NCI-H226 (cell line): ENCODE results near the gene TMSB4X.
A peak's percentile ranks its signal among the peaks of the same experiment; 100 is the strongest.
"Not testable (repeated sequence)": the region's sequence is repeated elsewhere in the genome, so short reads cannot be mapped to it uniquely, and the experiment has no call there.

Source experiments
- DNase-seq: peaks from one replicate; pipeline ENCODE4 v3.0.0-alpha.2; 2015

The TMSB4X gene

DNA sequence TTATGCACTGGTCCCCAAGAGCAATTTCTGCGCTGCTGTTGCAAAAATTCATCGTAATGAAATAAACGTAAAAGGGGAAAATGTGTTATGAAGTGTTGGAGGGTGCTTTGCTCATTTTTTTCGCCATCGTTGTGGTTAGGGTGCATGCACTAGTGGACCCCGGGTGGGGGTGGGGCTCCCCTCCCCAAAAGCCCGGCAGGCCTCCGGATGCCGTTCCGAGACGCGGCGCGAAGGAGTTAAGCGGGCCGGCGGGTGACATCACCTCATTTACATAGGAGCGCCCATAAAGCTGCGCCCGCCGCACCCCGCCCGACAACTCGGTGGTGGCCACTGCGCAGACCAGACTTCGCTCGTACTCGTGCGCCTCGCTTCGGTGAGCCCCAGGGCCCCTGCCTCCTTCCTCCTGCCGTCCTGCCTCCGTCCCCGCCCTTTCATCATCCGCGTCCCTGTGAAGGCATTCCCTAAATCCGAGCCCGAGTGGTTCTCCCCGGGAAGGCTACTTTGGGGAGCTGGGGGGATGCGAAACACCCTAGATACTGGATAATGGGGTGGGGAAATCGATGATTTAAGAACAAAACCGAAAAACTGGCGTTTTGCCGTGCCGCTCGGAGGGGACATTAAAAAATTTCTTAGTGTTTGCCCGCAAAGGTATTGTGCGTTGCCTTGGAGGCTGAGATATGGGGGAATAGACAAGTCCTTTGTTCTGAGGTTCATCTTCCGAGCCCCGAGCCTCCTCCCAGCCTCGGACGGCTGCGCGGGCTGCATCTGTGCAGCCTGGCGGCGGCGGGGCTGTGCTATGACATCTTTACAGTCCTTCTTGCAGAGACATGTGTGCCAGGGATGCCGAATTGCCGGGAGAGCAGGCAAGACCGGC is at the start of gene TMSB4X:
Gene TMSB4X, plus strand, starts transcription at position 315 of the 874 bp plus-strand sequence.
- DNase-seq = peak; percentile 67

DNA sequence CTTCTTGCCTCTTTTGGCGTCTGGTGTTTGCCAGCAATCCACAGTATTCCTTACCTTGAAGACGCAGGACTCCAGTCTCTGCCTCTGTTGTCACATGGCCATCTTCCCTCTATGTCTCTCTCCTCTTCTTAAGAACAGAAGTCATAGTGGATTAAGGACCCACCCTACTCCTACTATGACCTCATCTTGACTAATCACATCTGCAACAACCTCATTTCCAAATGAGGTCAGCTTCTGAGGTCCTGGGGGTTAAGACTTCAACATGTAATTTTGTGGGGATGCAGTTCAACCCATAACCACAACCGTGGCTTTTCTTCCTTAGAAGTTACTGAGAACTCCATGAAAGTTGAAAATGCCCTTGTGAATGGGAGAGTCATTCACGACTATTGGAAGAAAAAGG is 45.2 kb upstream of the TMSB4X start:
- DNase-seq = no peak

DNA sequence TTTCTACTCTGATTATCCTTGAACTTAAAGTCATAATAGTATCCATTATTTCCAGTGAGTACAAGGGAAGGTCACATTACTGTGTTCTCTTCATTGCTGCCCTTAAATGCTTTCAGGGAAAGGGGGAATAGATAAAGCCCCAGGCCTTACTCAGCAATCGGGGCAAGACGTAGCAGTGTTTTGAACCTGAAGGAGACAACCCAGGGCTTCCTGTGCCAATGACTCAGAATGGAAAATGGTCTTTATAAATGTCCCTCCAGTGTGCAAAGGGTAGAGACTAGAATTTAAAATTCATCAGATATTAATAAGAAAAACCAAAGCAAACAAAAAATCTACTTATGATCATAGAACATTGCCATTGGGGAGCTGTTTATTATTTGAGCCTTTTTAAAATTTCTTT is 44.8 kb upstream of the TMSB4X start:
- no peak for DNase-seq

DNA sequence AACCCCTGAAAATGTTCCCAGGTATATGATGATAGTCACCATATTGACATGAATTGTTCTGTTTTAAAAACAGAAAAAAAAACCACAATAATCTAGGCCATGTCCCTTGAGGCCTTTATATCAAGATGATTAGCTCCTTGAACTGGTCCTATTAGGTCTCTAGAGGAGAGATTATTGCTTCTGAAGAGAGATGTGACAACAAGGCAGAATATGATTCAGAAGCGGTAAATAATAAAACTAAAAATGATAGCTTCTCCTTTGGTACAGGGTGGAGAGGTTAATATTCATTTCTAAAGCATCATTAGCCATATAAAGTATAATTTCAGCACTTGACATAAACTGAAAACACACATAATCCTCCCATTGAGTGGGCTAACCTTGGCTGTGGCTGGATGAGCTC is 42.7 kb upstream of the TMSB4X start:
- no peak for DNase-seq

DNA sequence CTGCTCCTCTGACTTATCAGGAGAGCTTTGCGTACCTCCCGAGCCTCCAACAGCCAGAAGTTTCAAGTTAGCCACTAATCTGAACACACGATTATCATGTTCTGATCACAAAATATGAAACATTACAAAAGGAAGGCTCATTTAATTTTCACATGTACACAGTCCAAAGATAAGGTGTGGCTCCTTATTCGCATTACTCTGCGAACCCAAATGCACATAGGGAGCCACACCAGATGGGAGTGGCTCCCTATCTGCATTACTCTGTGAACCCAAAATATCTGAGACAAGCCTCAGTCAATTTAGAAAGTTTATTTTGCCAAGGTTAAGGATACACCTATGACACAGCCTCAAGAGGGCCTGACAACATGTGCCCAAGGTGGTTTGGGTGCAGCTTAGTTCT is 40.1 kb upstream of the TMSB4X start:
- DNase-seq = no peak

DNA sequence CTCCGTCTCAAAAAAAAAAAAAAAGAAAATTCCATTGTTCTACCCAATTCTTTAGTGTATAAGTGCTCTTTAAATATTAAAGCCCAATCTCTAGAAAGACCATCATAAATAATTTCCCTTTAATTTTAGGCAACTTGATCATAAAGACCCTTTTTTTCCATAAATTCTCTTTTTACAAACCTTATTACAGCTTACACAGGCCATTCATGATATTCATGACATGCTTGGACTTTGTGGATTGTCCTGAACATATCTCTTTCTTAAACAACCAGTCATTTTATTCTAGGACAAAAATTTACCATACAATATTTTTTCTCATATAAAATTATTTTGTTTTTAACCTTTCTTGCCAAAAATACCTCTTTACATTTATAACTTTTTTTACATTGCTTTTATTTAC is 38.0 kb upstream of the TMSB4X start:
- no peak for DNase-seq

DNA sequence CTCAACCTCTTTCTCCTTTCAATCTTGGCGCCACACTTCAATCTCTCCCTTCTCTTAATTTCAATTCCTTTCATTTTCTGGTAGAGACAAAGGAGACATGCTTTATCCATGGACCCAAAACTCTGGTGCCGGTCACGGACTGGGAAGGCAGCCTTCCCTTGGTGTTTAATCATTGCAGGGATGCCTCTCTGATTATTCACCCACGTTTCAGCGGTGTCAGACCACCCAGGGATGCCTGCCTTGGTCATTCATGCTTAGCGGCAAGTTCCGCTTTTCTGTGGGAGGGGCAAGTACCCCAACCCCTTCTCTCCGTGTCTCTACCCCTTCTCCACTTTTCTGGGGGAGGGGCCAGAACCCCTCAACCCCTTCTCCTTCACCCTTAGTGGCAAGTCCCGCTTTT is 34.4 kb upstream of the TMSB4X start:
- not testable (repeated sequence) for DNase-seq

DNA sequence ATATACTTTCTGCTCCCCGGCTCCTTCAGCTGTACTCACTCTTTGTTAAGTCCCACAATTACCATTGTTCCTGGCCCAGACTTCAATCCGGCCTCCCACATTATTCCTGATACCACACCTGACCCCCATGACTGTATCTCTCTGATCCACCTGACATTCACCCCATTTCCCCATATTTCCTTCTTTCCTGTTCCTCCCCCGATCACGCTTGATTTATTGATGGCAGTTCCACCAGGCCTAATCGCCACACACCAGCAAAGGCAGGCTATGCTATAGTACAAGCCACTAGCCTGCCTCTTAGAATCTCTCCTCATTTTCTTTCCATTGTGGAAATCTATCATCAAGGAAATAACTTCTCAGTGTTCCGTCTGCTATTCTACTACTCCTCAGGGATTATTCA is 31.3 kb upstream of the TMSB4X start:
- DNase-seq = not testable (repeated sequence)

DNA sequence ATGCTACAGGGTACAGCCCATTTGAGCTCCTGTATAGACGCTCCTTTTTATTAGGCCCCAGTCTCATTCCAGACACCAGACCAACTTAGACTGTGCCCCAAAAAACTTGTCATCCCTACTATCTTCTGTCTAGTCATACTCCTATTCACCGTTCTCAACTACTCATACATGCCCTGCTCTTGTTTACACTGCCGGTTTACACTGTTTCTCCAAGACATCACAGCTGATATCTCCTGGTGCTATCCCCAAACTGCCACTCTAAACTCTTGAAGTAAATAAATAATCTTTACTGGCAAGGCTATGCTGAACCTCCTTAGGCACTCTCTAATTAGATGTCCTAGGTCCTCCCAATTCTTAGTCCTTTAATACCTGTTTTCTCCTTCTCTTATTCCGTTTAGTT is 30.5 kb upstream of the TMSB4X start:
- not testable (repeated sequence) for DNase-seq

DNA sequence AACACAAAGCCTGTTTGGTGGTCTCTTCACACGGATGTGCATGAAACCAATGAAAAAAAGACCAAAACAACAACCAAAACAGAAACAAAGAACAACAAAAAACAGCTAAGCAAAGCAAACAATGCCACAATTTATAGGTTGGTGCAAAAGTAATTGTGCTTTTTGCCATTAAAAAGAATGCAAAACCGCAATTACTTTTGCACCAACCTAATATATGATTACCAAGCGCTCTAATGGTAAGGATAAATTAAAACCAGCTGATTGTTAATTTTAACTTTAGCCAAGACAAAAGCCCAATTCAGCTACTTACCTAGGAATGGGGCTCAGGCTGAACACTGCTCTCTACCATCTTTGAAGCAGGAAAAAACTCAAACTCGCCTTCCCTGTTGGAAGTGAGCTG is 29.4 kb upstream of the TMSB4X start:
- no peak for DNase-seq

DNA sequence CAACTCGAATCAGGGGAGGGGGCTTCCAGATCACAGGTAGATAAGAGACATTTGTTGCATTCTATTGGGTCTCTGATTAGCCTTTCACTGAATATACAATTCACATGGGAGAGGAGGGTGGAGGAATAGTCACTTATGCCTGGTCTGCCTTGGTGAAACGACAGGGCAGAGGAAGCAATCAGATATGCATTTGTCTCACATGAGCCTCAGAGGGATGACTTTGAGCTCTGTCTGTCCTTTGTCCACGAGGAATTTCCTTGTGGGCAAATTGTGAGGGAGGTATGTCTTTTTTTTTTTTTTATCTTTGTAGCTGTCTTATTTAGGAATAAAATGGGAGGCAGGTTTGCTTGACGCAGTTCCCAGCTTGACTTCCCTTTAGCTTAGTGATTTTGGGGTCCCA is 28.5 kb upstream of the TMSB4X start:
- no peak for DNase-seq

DNA sequence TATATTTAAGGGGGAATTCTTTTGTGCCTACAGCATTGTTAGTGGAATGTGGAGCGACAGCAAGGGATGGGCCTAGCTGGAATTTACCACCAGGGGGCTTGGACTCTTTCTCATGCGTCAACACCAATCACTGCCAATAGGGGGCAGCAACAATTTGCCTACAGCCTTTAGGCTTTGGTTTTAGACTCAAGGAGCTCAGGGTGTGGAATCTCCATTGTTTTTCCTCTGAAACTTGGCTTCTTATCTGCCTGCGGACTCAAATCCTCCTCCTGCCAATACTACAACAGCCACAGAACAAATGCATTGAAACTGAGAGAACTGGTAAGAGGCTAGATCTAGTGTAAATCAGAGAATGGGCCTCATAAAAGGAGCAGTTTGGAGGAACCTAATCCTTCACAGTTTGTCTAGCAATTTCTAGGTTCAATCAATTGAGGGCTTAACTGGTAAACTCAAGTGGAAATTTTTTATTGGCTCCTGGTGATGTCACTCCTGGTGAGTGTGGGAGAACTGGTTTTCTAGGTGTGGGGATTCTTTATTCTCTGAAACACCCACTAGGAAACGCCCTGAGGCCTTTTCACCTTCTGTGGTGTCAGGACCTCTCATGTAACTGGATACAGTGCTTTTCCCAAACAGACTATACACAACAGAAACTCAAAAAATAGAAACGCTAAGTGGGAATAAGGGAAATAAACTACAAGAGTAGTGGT is 27.9 kb upstream of the TMSB4X start:
- peak; percentile 51 for DNase-seq

DNA sequence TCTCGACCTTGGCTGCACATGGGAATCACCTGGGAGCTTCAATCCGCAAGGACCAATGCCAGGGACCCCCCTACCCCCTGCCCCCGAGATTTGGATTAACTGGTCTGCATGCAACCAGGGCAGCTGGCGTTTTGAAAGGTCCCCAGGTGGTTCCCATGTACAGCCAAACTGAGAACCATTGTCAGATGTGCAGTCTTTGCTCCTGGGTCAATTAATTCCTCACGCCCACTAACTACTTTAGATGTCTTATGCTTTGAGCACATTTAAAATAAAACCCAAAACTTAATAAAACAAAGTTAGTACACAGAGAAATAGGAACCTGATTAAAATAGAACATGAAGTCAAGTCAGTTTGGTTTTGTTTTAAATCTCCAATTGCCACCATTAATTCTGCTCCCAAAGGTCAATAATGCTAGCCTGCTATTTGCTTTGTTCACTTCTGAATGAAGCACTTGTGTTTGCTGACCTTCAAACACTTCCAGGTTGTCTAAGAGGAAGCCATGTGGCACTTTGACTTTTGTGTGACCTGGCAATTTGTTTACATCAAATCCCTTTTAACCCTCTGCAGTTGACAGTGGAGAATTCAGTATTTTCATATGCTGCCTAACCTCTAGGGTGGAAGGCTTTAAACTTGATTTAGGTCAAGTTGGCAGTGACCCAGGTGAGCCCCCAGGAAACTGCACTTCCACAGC is 27.2 kb upstream of the TMSB4X start:
- no peak for DNase-seq

DNA sequence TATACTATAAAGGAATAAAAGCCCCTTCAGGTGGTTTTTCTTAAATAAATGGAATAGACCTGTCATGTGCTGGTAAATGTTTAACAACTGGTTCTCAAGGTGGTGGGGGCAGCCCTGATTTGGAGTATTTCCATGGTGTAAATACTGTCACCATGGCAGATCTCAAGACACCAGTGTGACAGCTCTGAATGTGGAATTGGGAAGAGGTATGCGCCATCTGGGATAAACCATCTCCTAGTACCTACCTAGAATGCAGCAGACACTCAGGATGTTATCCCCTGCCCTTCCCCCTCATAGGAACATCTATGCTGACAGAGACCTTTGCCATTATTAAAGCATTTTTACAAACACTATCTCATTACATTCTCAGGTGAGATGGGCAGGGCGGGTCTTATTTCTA is 26.4 kb upstream of the TMSB4X start:
- DNase-seq = no peak

DNA sequence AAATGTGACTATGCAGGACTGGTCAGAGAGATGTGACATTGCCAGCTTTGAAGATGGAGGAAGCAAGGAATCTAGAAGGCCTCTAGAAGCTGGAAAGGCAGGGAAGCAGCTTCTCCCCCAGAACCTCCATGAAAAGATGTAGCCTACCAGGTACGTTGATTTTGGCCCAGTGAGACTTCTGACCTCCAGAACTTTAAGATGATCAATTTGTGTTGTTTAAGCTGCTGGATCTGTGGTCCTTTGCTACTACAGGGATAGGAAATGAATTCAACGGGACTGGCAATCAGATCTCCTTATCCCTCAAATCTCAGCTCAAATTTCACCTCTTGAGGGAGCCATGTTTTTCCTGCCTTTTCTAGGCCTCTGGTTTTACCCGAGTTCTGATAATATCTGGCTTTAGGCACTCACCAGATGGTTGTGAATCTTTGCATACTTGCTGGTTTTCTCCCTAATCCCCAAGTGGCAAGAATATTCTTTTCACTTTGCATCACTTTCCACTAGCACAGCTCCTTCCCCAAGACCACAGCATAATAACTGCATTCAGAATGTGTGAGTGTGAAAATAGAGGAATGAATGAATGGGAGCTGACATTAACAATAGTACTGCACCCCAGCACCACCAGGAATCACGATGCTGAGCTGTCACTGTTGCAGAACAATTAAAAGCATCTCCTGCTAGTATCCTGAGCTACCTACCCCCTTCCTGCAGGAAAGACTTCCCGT is 25.5 kb upstream of the TMSB4X start:
- DNase-seq = no peak

DNA sequence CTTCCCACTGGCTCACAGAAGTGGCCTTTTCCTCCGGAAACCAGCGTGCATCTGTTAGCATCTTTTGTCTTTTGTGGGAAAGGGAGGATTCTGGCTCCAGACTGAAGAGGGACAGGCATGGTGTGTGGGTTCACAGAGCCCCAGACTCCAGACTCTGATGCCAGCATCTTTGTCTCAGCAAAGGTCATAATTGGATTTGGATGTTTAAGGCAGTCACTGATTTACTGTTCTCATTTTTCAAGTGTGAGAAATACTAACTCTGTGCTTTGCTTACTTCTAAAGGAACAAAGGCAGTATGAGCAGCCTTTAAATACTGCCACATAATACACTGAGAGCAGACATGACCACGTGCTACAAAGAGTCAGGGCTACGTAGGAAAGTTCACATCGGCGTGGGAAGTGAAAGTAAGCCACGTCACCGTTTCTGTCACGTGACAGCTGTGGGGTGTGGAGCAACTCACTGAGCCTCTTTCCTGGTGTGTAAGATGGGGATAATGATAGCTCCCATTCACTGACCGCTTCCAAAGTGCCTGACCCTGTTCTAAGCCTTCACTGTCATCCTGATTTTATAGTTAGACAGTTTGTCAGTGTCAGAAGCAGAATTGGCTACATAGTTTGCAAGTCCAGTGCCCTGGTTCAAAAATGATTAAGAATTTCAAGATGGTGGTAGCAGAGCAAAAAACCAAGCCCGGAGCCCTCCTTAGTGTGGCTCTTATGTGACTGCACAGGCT is 24.8 kb upstream of the TMSB4X start:
- no peak for DNase-seq

DNA sequence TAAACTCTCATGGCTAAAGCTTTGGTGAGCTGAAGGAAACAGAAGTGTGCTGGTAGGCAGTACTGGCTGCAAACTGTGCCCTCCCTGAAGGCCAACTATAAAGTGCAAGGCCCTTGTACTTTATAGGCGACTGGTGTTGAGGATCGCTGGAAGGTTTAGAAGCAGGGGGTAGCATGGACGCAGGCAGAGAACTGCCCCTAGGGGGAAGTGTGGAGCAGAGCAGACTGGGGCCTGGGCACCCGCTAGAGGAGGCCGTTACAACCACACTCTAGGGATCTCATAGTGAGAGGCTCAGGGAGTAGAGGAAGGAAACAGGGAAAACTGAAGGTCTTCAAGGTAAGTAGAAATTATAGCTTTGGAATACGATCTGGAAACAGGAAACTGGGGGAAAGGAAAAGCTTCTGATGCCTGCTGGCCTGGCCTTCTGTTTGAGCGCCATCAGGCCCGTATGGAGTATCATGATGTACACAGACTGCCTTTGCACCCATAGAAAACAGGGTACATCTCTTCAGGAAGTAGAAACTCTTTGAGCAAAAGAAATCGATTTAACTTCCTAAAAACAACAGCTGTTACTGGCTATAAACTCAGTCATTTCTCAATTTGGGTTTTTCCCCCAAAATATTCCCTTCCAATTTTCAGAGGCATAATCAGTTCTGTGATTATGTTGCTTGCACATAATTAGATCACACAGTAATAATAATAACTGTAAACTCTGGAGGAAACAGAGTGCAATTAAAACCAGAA is 23.9 kb upstream of the TMSB4X start:
- DNase-seq = no peak

DNA sequence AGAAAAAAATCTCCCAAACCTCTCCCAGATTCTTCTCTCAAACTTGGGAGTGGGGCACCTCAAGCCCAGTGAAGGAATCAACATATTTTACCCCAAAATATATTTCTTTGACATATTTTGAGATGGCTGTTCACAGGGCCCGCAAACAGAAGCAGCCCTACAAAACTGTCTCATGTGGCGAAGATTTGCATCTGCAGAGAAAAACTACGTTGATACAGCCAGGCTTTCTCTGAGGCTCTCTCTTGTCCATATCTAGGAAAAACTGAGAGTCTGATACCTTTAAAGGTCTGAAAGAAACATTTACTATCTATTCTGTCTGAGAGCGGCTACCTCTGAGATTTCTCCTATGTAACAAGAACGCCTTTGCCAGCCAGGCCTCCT is 23.3 kb upstream of the TMSB4X start:
- DNase-seq = no peak

DNA sequence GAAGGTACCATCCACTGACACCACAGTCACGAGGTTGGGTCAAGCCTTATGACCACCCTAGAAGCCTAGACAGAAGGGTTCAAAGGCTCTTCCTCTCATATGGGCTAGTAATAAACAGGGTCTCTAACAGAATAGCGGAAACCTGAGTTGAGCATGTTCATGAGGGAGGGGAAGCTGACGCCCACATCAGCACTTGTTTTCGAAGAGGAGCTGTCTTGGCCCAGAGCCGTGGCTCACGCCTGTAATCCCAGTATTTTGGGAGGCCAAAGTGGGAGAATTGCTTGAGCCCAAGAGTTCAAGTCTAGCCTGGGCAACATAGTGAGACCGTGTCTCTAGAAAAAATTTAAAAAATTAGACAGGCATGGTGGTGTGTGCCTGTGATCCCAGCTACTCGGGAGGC is 21.5 kb upstream of the TMSB4X start:
- DNase-seq = no peak

DNA sequence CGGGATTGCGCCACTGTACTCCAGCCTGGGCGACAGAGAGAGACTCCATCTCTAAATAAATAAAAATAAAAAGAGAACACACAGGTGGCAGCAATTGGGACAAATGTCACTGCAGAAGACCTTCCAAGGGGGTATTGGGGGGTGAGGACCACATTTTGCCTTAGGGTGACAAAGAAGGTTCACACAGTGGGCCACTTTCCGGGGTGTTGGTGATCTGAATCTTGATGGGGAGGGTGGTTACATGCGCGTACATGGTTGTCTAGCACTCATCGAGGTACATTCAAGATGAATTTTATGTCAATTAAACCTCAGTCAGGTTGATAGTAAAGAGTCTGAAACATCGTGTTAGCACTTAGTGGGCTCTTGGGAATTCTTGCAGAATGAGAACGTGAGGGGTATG is 20.5 kb upstream of the TMSB4X start:
- DNase-seq = no peak

DNA sequence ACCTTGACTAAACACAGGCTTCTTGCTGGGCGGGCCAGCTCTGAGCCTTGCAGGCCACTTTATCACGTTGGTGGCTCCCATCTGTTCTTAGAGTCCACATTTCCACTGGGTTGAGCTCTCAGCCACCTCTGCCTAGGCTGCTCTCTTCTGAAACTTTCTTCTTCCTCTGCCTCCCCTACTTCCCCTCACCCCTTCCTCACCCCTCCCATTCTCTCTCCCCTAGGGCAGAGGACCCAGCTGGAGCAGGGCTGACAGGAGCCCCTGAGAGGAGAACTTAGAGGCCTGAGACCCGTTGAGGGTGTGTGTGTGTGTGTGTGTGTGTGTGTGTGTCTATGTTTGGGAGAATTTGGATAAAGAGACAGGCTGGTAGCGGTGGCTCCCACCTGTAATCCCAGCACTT is 19.9 kb upstream of the TMSB4X start:
- no peak for DNase-seq
